ENCODE results near the gene CAMK2D. TPM values are rescaled to one million over a fixed set of nuclear protein-coding genes. Genes with fewer than 3 reads are reported as not detected.

Gene CAMK2D
- total RNA-seq, 4 donors from 2014 or later: 45.9 to 67.1 (median 56.2) TPM

DNA sequence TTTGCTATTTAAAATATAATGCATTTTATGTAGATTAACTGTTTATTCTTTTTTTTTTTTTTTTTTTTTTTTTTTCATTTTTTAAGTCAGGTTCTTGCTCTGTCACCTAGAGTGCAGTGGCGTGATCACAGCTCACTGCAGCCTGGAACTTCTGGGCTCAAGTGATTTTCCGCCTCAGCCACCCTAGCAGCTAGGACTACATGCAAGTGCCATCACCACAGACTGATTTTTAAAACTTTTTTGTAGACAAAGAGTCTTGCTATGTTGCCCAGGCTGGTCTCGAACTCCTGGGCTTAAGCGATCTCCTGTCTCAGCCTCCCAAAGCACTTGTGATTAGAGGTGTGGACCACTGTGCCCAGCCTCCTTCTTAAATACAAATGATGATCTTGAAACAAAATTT lies 159.9 kb downstream of the CAMK2D start:
- no peak for TF ChIP-seq EP300 (IDR thresholded peaks at IDR 0.05)
- ATAC-seq: no peak
- Histone ChIP-seq H3K9me3 (no peaks in the 10 kb centered on the region), H3K27ac (no peak overlapping the region), H3K36me3 (no peaks in the 10 kb centered on the region), H3K4me3 (no peak overlapping the region), H3K4me1 (peaks cover 0 to 9% (median 3%) of the 10 kb centered on the region in 3 donors), H3K27me3 (no peaks in the 10 kb centered on the region)
- WGBS, 2 donors (ENCODE audit: low coverage in 1 of 2): 80 to 100% methylated on average over 3 to 4 of the region's 4 CpGs

- no peak for TF ChIP-seq POLR2AphosphoS5 (IDR thresholded peaks at IDR 0.05)
- TF ChIP-seq EP300 (IDR thresholded peaks at IDR 0.05): no peak
- no peak for TF ChIP-seq CTCF (IDR thresholded peaks at IDR 0.05)
- no peak for TF ChIP-seq POLR2A (IDR thresholded peaks at IDR 0.05)
- no peaks in the 10 kb centered on the region for H3K36me3 ChIP-seq
- 70 to 95% methylated on average over 6 of the region's 6 CpGs for WGBS, 2 donors (ENCODE audit: low coverage in 1 of 2)
- H3K27ac ChIP-seq: no peak overlapping the region
- peaks cover 0 to 10% (median 0%) of the 10 kb centered on the region in 3 donors for H3K4me1 ChIP-seq
- H3K9me3 ChIP-seq: no peaks in the 10 kb centered on the region
- ATAC-seq: no peak
- H3K27me3 ChIP-seq: no peaks in the 10 kb centered on the region
- no peak overlapping the region for H3K4me3 ChIP-seq
Measured at GRCh38 chr4:113596396-113596795, 165.1 kb downstream of the CAMK2D start.

- no peaks in the 10 kb centered on the region for H3K36me3 ChIP-seq
- peaks cover 0 to 10% (median 0%) of the 10 kb centered on the region in 3 donors for H3K4me1 ChIP-seq
- H3K4me3 ChIP-seq: no peak overlapping the region
- no peak overlapping the region for H3K27ac ChIP-seq
- ATAC-seq: no peak
- no peak for TF ChIP-seq EP300 (IDR thresholded peaks at IDR 0.05)
- TF ChIP-seq POLR2AphosphoS5 (IDR thresholded peaks at IDR 0.05): no peak
- TF ChIP-seq POLR2A (IDR thresholded peaks at IDR 0.05): no peak
- no peak for TF ChIP-seq CTCF (IDR thresholded peaks at IDR 0.05)
- no peaks in the 10 kb centered on the region for H3K9me3 ChIP-seq
- H3K27me3 ChIP-seq: no peaks in the 10 kb centered on the region
- WGBS, 2 donors (ENCODE audit: low coverage in 1 of 2): 86 to 100% methylated on average over 2 of the region's 2 CpGs
Measured at GRCh38 chr4:113594231-113594556, 167.3 kb downstream of the CAMK2D start.

DNA sequence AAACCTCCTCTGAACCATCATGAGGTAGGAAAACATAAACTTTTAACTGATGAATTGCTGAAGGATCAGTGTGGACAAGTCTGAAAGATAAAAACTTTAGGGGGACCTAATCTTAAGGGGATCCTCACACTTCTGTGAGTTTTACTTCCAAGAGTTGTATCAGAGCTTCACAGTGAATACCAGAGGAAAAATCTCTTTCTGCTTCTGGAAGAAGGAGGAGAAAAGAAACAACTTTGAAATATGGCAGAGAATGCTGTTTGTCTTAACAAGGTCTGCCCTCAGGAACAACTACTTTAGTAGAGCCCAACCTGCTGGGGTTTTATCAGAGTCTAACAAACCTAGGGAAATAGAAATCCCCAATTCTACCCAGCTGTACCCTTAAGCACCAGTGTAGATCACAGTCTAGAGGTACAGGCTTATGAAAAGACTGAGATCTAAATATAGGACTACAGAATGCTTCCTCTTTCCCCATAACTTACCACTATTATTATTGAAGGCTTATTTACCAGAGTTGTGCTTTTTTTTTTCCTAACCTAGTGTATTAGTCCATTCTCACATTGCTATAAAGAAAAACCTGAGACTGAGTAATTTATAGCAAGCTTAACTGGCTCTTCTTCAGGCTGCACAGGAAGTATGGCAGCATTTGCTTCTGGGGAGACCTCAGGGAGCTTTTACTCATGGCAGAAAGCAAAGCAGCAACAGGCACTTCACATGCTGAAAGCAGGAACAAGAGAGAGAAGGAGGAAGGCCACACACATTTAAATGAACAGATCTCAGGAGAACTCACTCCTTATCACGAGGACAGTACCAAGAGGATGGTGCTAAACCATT lies 167.9 kb downstream of the CAMK2D start:
- Histone ChIP-seq H3K27me3 (no peaks in the 10 kb centered on the region), H3K4me3 (no peak overlapping the region), H3K27ac (no peak overlapping the region), H3K9me3 (no peaks in the 10 kb centered on the region), H3K4me1 (peaks cover 0 to 10% (median 0%) of the 10 kb centered on the region in 3 donors), H3K36me3 (no peaks in the 10 kb centered on the region)
- WGBS, 2 donors (ENCODE audit: low coverage in 1 of 2): 100% methylated on average over 1 of the region's 1 CpG; no CpG with 5 or more reads in 1 of the 2 donors
- no peak for TF ChIP-seq POLR2AphosphoS5 (IDR thresholded peaks at IDR 0.05)
- no peak for TF ChIP-seq CTCF (IDR thresholded peaks at IDR 0.05)
- TF ChIP-seq POLR2A (IDR thresholded peaks at IDR 0.05): no peak
- TF ChIP-seq EP300 (IDR thresholded peaks at IDR 0.05): no peak
- ATAC-seq: no peak

DNA sequence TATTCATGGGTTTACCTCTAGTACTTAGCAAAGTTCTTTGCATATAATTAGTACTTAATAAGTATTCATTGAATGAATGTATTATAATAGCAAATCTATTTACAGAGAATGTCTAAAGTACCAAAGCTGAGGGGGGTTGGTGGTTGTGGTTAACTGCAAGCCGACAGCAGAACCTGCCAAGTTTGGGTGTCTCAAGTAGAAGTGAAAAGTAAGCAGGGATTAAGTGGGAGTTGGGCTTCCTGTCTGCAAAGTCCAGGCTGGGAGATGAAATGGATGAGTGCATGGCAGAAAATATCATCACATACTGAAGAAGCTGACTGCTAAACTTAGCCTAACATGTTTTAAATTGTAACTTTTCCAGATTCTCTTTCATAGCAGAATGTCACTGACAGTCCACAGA lies 169.6 kb downstream of the CAMK2D start:
- Histone ChIP-seq H3K36me3 (no peaks in the 10 kb centered on the region), H3K4me3 (no peak overlapping the region), H3K9me3 (no peaks in the 10 kb centered on the region), H3K4me1 (peaks cover 0 to 10% (median 0%) of the 10 kb centered on the region in 3 donors), H3K27ac (no peak overlapping the region), H3K27me3 (no peaks in the 10 kb centered on the region)
- WGBS, 2 donors (ENCODE audit: low coverage in 1 of 2): 9% methylated on average over 1 of the region's 1 CpG
- ATAC-seq: no peak
- no peak for TF ChIP-seq POLR2AphosphoS5 (IDR thresholded peaks at IDR 0.05)
- TF ChIP-seq POLR2A (IDR thresholded peaks at IDR 0.05): no peak
- no peak for TF ChIP-seq CTCF (IDR thresholded peaks at IDR 0.05)
- TF ChIP-seq EP300 (IDR thresholded peaks at IDR 0.05): no peak
